Measurements from ENCODE around the gene FRMD6. TPM values are rescaled to one million over a fixed set of nuclear protein-coding genes. Genes with fewer than 3 reads are reported as not detected.

The FRMD6 gene
- total RNA-seq, 1 donor from 2014 or later = 104 TPM

- no peak for DNase-seq (ENCODE audit: low spot score in 2 of 2)
- Histone ChIP-seq H3K27me3 (no peaks in the 10 kb centered on the region), H3K36me3 (peaks cover 4 to 13% of the 10 kb centered on the region in 2 donors), H3K4me1 (no peaks in the 10 kb centered on the region), H3K27ac (no peak overlapping the region), H3K9me3 (no peaks in the 10 kb centered on the region), H3K4me3 (no peak overlapping the region)
- intact Hi-C loops (cut with DNase I) = no loop called here
- no peak for TF ChIP-seq CTCF (IDR thresholded peaks at IDR 0.05)
These were observed 80.9 kb downstream of the FRMD6 start for GRCh38 chr14:51732494-51733112.

GRCh38 chr14:51733147-51733546 lies 81.4 kb downstream of the FRMD6 start:
- intact Hi-C loops (cut with DNase I) = no loop called here
- no peak overlapping the region for H3K4me3 ChIP-seq
- no peaks in the 10 kb centered on the region for H3K27me3 ChIP-seq
- DNase-seq (ENCODE audit: low spot score in 2 of 2) = no peak
- H3K36me3 ChIP-seq = peaks cover 4 to 8% of the 10 kb centered on the region in 2 donors
- no peak overlapping the region for H3K27ac ChIP-seq
- H3K4me1 ChIP-seq = no peaks in the 10 kb centered on the region
- no peaks in the 10 kb centered on the region for H3K9me3 ChIP-seq
- no peak for TF ChIP-seq CTCF (IDR thresholded peaks at IDR 0.05)

DNA sequence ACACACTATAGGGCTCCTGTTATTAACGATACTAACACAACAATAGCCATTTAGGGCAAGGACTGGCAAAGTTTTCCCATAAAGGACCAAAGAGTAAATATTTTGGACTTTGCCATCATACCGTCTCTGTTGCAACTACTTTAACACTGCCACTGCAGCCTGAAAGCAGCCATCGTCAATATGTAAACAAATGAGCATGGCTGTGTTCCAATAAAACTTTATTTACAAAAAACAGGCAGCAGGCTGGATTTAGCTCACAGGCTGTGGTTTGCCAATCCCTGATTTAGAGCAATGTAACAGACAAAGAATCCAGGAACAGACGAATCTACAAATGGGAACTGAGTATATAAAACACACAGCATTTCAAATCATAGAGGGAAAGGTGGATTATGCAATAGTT lies 84.1 kb downstream of the FRMD6 start:
- Histone ChIP-seq H3K27me3 (no peaks in the 10 kb centered on the region), H3K4me3 (no peak overlapping the region), H3K9me3 (no peaks in the 10 kb centered on the region), H3K27ac (no peak overlapping the region), H3K36me3 (no peaks in the 10 kb centered on the region), H3K4me1 (no peaks in the 10 kb centered on the region)
- DNase-seq (ENCODE audit: low spot score in 2 of 2) = no peak
- intact Hi-C loops (cut with DNase I) = no loop called here
- no peak for TF ChIP-seq CTCF (IDR thresholded peaks at IDR 0.05)

GRCh38 chr14:51738754-51739153 lies 87.0 kb downstream of the FRMD6 start:
- no peak for DNase-seq (ENCODE audit: low spot score in 2 of 2)
- Histone ChIP-seq H3K27me3 (no peaks in the 10 kb centered on the region), H3K9me3 (no peaks in the 10 kb centered on the region), H3K4me3 (no peak overlapping the region), H3K27ac (no peak overlapping the region), H3K36me3 (no peaks in the 10 kb centered on the region), H3K4me1 (no peaks in the 10 kb centered on the region)
- TF ChIP-seq CTCF (IDR thresholded peaks at IDR 0.05) = no peak
- intact Hi-C loops (cut with DNase I) = no loop called here

GRCh38 chr14:51743588-51744000 lies 91.9 kb downstream of the FRMD6 start:
- Histone ChIP-seq H3K9me3 (no peaks in the 10 kb centered on the region), H3K36me3 (no peaks in the 10 kb centered on the region), H3K4me1 (no peaks in the 10 kb centered on the region), H3K4me3 (no peak overlapping the region), H3K27ac (no peak overlapping the region), H3K27me3 (no peaks in the 10 kb centered on the region)
- no peak for DNase-seq (ENCODE audit: low spot score in 2 of 2)
- intact Hi-C loops (cut with DNase I) = no loop called here
- TF ChIP-seq CTCF (IDR thresholded peaks at IDR 0.05) = no peak
